Uterus (tissue), 2 donors: ENCODE results near the gene RASGRP1.

Experiments used
- CTCF ChIP-seq, 4 experiments: fragments of 200-600 bp in 2 of 4; fragments of 450-650 bp in 2 of 4; sonication (generic) in 2 of 4; IDR thresholded peaks; one replicate each; pipeline ENCODE4 v1.5.1; 2016 to 2019; ENCODE audit warnings: antibody characterized with exemption in 4 of 4, mild to moderate bottlenecking in 2 of 4, moderate library complexity in 1 of 4
- POLR2A ChIP-seq, 2 donors: fragments of 450-650 bp; IDR thresholded peaks; one replicate each; pipeline ENCODE4 v1.6.1; 2016; ENCODE audit warnings: antibody characterized with exemption in 2 of 2, mild to moderate bottlenecking in 1 of 2, moderate library complexity in 1 of 2

GRCh38 chr15:38541026-38541425 is 23.6 kb downstream of the RASGRP1 start:
- no peak for TF ChIP-seq CTCF (IDR thresholded peaks at IDR 0.05)
- no peak for TF ChIP-seq POLR2A (IDR thresholded peaks at IDR 0.05)
